ENCODE results near the gene TMEM63A. TPM values are rescaled to one million over a fixed set of nuclear protein-coding genes. Genes with fewer than 3 reads are reported as not detected.

The TMEM63A gene
- total RNA-seq, 1 experiment from 2014 or later, result 91.7 TPM

DNA sequence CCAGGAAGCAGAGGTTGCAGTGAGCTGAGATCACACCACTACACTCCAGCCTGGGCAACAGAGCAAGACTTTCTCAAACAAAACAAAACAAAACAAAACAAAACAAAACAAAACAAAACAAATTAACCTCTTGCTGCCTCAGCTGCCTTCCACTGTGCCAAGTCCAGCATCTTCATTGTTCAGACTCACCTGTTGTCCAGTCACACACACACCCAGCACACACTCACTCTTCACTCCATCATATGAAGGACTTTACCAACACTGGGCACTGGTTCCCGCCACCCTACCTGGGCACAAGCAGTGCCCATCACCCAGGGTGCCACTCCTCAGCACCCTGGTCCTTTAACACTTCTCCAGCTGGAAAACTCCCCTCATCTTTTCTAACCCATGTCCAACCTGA is 27.3 kb upstream of the TMEM63A start (continued):
- TF ChIP-seq, protein P1, sequence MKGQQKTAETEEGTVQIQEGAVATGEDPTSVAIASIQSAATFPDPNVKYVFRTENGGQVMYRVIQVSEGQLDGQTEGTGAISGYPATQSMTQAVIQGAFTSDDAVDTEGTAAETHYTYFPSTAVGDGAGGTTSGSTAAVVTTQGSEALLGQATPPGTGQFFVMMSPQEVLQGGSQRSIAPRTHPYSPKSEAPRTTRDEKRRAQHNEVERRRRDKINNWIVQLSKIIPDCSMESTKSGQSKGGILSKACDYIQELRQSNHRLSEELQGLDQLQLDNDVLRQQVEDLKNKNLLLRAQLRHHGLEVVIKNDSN (CRISPR knock-in tag; IDR thresholded peaks at IDR 0.05), result no peak
- TF ChIP-seq, protein P2, sequence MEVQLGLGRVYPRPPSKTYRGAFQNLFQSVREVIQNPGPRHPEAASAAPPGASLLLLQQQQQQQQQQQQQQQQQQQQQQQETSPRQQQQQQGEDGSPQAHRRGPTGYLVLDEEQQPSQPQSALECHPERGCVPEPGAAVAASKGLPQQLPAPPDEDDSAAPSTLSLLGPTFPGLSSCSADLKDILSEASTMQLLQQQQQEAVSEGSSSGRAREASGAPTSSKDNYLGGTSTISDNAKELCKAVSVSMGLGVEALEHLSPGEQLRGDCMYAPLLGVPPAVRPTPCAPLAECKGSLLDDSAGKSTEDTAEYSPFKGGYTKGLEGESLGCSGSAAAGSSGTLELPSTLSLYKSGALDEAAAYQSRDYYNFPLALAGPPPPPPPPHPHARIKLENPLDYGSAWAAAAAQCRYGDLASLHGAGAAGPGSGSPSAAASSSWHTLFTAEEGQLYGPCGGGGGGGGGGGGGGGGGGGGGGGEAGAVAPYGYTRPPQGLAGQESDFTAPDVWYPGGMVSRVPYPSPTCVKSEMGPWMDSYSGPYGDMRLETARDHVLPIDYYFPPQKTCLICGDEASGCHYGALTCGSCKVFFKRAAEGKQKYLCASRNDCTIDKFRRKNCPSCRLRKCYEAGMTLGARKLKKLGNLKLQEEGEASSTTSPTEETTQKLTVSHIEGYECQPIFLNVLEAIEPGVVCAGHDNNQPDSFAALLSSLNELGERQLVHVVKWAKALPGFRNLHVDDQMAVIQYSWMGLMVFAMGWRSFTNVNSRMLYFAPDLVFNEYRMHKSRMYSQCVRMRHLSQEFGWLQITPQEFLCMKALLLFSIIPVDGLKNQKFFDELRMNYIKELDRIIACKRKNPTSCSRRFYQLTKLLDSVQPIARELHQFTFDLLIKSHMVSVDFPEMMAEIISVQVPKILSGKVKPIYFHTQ (CRISPR knock-in tag; IDR thresholded peaks at IDR 0.05), result no peak

DNA sequence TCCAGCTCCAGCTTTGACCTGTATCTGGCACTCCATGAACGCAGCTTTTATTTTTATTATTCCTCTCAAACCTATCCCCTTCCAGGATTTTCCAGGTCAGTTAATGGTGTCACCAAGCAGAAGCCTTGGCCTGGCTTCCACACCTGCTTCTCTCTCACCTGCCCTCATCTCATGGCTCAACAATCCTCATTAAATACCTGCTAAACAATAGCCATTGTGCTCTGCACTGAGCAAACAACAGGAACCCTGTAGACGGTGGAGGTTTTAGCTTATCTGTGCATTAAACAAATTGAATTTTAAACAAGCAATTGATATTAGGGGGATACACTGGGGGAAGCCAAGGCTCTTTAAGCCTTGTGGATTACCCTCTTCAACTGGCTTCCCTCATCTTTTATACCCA is 26.6 kb upstream of the TMEM63A start:
- CTCF ChIA-PET, result interaction anchor here (0.9 to 5.1 kb wide), 3 partner anchors 29 to 434 kb away, joined by 3 to 94 read pairs (median 4); partner anchors contain the start of gene TMEM63A
- H3K4me1 Mint-ChIP-seq, result peaks cover 34% of the 10 kb centered on the region
- no peak overlapping the region; the same call in 1 of the 2 replicates for H3K27ac Mint-ChIP-seq
- DNase-seq (ENCODE audit: low spot score) (no peak), ATAC-seq (no peak; the same call in 1 of the 2 replicates)
- POLR2A ChIA-PET, result no interaction called here
- H3K36me3 Mint-ChIP-seq, result no peaks in the 10 kb centered on the region
- H3K9me3 Mint-ChIP-seq, result peaks cover 2% of the 10 kb centered on the region
- no peak overlapping the region for H3K4me3 Mint-ChIP-seq
- peaks cover 26% of the 10 kb centered on the region for H3K27me3 Mint-ChIP-seq (ENCODE audit: low read depth)
- TF ChIP-seq, protein P3, sequence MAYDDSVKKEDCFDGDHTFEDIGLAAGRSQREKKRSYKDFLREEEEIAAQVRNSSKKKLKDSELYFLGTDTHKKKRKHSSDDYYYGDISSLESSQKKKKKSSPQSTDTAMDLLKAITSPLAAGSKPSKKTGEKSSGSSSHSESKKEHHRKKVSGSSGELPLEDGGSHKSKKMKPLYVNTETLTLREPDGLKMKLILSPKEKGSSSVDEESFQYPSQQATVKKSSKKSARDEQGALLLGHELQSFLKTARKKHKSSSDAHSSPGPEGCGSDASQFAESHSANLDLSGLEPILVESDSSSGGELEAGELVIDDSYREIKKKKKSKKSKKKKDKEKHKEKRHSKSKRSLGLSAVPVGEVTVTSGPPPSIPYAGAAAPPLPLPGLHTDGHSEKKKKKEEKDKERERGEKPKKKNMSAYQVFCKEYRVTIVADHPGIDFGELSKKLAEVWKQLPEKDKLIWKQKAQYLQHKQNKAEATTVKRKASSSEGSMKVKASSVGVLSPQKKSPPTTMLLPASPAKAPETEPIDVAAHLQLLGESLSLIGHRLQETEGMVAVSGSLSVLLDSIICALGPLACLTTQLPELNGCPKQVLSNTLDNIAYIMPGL (CRISPR knock-in tag; IDR thresholded peaks at IDR 0.05), result no peak
- TF ChIP-seq GRHL2 (CRISPR knock-in tag; IDR thresholded peaks at IDR 0.05; ENCODE audit: insufficient replicate concordance, severe bottlenecking) (no peak), HMGA2 (CRISPR knock-in tag; IDR thresholded peaks at IDR 0.05) (no peak), TCF7 (CRISPR knock-in tag; IDR thresholded peaks at IDR 0.05; ENCODE audit: low read depth) (no peak)
- TF ChIP-seq, protein P4, sequence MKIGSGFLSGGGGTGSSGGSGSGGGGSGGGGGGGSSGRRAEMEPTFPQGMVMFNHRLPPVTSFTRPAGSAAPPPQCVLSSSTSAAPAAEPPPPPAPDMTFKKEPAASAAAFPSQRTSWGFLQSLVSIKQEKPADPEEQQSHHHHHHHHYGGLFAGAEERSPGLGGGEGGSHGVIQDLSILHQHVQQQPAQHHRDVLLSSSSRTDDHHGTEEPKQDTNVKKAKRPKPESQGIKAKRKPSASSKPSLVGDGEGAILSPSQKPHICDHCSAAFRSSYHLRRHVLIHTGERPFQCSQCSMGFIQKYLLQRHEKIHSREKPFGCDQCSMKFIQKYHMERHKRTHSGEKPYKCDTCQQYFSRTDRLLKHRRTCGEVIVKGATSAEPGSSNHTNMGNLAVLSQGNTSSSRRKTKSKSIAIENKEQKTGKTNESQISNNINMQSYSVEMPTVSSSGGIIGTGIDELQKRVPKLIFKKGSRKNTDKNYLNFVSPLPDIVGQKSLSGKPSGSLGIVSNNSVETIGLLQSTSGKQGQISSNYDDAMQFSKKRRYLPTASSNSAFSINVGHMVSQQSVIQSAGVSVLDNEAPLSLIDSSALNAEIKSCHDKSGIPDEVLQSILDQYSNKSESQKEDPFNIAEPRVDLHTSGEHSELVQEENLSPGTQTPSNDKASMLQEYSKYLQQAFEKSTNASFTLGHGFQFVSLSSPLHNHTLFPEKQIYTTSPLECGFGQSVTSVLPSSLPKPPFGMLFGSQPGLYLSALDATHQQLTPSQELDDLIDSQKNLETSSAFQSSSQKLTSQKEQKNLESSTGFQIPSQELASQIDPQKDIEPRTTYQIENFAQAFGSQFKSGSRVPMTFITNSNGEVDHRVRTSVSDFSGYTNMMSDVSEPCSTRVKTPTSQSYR (CRISPR knock-in tag; IDR thresholded peaks at IDR 0.05), result no peak
- TF ChIP-seq, protein P5, sequence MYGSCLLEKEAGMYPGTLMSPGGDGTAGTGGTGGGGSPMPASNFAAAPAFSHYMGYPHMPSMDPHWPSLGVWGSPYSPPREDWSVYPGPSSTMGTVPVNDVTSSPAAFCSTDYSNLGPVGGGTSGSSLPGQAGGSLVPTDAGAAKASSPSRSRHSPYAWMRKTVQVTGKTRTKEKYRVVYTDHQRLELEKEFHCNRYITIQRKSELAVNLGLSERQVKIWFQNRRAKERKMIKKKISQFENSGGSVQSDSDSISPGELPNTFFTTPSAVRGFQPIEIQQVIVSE (CRISPR knock-in tag; IDR thresholded peaks at IDR 0.05; ENCODE audit: borderline replicate concordance), result no peak
- TF ChIP-seq, protein P6, sequence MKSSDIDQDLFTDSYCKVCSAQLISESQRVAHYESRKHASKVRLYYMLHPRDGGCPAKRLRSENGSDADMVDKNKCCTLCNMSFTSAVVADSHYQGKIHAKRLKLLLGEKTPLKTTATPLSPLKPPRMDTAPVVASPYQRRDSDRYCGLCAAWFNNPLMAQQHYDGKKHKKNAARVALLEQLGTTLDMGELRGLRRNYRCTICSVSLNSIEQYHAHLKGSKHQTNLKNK (CRISPR knock-in tag; IDR thresholded peaks at IDR 0.05), result no peak

DNA sequence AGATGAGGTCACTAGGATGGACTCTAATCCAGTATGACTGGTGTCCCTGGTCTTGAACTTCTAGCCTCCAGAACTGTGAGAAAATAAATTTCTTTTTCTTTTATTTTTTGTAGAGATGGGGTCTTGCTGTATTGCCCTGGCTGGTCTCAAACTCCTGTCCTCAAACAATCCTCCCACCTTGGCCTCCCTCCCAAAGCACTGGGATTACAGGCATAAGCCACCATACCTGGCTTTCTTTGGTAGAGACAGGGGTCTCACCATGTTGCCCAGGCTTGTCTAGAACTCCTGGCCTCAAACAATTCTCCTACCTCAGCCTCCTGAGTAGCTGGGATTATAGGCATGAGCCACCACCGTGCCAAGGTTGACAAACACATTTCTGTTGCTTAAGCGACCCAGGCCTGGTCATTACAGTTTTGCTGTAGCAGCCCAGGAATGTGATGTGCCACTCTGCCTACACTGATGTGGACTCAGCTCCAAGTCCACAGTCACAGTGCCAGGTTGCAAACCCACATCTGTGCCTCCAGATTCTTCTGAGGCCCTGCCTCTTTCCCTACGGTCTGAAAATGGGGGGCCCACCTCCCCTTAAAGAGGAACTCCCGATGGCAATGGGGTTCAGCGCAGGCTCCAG is 25.9 kb upstream of the TMEM63A start:
- ChIA-PET CTCF (interaction anchor here (0.9 to 5.1 kb wide), 2 partner anchors 28 to 427 kb away, joined by 4 to 94 read pairs; partner anchors contain the start of gene TMEM63A), POLR2A (no interaction called here)
- H3K4me3 Mint-ChIP-seq, result no peak overlapping the region
- H3K27ac Mint-ChIP-seq, result no peak overlapping the region
- TF ChIP-seq ZNF121 (CRISPR knock-in tag; IDR thresholded peaks at IDR 0.05), result 0 out of 2 replicates have a peak, but pooled peaks have one; percentile 58
- TF ChIP-seq, protein P7, sequence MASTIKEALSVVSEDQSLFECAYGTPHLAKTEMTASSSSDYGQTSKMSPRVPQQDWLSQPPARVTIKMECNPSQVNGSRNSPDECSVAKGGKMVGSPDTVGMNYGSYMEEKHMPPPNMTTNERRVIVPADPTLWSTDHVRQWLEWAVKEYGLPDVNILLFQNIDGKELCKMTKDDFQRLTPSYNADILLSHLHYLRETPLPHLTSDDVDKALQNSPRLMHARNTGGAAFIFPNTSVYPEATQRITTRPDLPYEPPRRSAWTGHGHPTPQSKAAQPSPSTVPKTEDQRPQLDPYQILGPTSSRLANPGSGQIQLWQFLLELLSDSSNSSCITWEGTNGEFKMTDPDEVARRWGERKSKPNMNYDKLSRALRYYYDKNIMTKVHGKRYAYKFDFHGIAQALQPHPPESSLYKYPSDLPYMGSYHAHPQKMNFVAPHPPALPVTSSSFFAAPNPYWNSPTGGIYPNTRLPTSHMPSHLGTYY (CRISPR knock-in tag; IDR thresholded peaks at IDR 0.05), result no peak
- ATAC-seq, result no peak
- no peaks in the 10 kb centered on the region for H3K36me3 Mint-ChIP-seq
- no peak for DNase-seq (ENCODE audit: low spot score)
- H3K4me1 Mint-ChIP-seq, result peaks cover 32% of the 10 kb centered on the region
- peaks cover 5% of the 10 kb centered on the region for H3K9me3 Mint-ChIP-seq
- peaks cover 27% of the 10 kb centered on the region for H3K27me3 Mint-ChIP-seq (ENCODE audit: low read depth)
